HFFc6 (cell line): ENCODE data around the gene SPCS1. TPM values are rescaled to one million over a fixed set of nuclear protein-coding genes. Genes with fewer than 3 reads are reported as not detected.
"Not testable (repeated sequence)": the region's sequence is repeated elsewhere in the genome, so short reads cannot be mapped to it uniquely, and the experiment has no call there.

Experiments
- DNase-seq: peaks from one replicate; pipeline ENCODE4 v3.0.0-alpha.2; 2018
- H3K27ac Mint-ChIP-seq: 2 replicates; pipeline ENCODE4 v1.8.0; 2020; ENCODE audit warnings: mild to moderate bottlenecking, mixed read lengths
- H3K27me3 Mint-ChIP-seq: 2 replicates; pipeline ENCODE4 v1.8.0; 2021; ENCODE audit warnings: mild to moderate bottlenecking, moderate library complexity, mixed read lengths; ENCODE audit not compliant: insufficient read depth
- H3K36me3 Mint-ChIP-seq: 2 replicates; pipeline ENCODE4 v1.8.0; 2021; ENCODE audit warnings: low read depth, mixed read lengths
- H3K4me1 Mint-ChIP-seq: 2 replicates; pipeline ENCODE4 v1.8.0; 2020; ENCODE audit warnings: low read depth, mixed read lengths
- H3K4me3 Mint-ChIP-seq: 2 replicates; pipeline ENCODE4 v1.8.0; 2020; ENCODE audit warnings: mild to moderate bottlenecking, moderate library complexity, mixed read lengths
- H3K9me3 Mint-ChIP-seq: 2 replicates; pipeline ENCODE4 v1.8.0; 2020; ENCODE audit warnings: mild to moderate bottlenecking, mixed read lengths
- long read RNA-seq: library from polyadenylated mRNA; unstranded; transcript quantifications from one replicate; pipeline ENCODE4 v2.0.0, GENCODE V29; 2019
- total RNA-seq, 6 experiments: library from RNA; stranded (reverse); fragmentation: NEBNext Ultra II Directional; extraction: Animal tissue kit (Norgen Biotek cat#: 25700); gene quantifications; 2 replicates in 1 of 6; 3 replicates in 5 of 6; pipeline ENCODE4 v1.2.3, GENCODE V29; 2021
- TF ChIP-seq, protein P1 (sequence below): fragments of 200-600 bp; sonication (generic); IDR thresholded peaks from 2 replicates; pipeline ENCODE4 v1.5.0; 2021; ENCODE audit warnings: antibody characterized with exemption, mild to moderate bottlenecking

Gene SPCS1
- total RNA-seq = 100 to 1,000 TPM; 179 to 209 (median 193) TPM
- long read RNA-seq, full-length matches to known transcripts = 297 of 311 reads
- long read RNA-seq, partial matches to known transcripts = 1 of 311 reads
- long read RNA-seq, other reads (novel, unspliced or antisense) = 13 of 311 reads

DNA sequence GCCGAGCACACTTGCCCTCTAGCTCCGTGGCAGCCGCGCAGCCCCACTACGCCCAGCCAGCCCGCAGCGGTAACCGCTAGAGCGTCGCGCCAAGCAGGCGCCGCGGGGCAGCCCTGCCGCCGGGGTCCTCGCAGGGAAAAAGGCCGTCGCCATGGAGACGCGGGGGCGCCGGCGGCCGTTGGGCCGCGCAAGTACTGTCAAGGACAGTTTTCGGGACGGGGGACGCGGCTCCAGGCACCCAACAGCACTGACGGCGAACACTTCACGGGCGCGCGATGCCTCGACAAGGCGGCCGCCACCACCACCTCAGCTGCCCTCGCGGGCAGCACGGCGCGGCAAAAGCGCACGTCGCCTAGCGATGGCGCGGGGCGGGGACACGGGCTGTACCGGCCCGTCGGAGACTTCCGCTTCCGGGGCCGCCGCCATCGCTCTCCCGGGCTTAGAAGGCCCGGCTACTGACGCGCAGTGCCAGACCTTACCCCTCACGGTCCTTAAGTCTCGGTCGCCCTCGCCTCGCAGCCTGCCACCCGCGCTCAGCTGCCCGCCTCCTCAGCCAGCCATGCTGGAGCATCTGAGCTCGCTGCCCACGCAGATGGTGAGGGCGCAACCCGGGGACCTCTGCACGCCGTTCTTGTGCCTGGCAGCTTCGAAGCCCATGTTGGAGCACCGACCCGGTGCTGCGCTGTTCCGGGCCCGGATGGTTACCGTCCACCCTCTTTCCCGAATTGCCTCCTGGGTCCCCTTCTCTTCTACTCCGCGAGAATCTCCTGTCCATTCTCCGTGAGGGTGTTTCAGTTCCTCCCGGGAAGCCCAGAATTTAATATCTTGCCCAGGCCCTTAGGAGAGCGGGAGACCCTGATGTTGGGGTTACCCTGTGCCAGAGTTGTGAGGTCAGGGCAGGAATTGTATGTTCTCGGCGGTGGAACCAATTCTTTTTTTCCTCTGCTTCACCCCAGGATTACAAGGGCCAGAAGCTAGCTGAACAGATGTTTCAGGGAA is at the start of gene SPCS1, which contains the start of gene GLT8D1:
TSS of gene SPCS1 (plus strand) at position 419 of the 999 bp plus-strand sequence. CDS start at position 560, 141 bp downstream.
TSS of gene GLT8D1 (minus strand) at position 104 of the 999 bp plus-strand sequence. CDS start 5,331 bp downstream, outside the sequence.
- TF ChIP-seq, protein P1, sequence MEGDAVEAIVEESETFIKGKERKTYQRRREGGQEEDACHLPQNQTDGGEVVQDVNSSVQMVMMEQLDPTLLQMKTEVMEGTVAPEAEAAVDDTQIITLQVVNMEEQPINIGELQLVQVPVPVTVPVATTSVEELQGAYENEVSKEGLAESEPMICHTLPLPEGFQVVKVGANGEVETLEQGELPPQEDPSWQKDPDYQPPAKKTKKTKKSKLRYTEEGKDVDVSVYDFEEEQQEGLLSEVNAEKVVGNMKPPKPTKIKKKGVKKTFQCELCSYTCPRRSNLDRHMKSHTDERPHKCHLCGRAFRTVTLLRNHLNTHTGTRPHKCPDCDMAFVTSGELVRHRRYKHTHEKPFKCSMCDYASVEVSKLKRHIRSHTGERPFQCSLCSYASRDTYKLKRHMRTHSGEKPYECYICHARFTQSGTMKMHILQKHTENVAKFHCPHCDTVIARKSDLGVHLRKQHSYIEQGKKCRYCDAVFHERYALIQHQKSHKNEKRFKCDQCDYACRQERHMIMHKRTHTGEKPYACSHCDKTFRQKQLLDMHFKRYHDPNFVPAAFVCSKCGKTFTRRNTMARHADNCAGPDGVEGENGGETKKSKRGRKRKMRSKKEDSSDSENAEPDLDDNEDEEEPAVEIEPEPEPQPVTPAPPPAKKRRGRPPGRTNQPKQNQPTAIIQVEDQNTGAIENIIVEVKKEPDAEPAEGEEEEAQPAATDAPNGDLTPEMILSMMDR = 0 out of 2 replicates have a peak, but pooled peaks have one; percentile 3
- peak; percentile 62 for DNase-seq
- no peaks in the 10 kb centered on the region for H3K9me3 Mint-ChIP-seq
- H3K36me3 Mint-ChIP-seq = peaks cover 32% of the 10 kb centered on the region
- H3K27ac Mint-ChIP-seq = peak within 1 kb of the TSS; percentile 98
- peaks cover 26% of the 10 kb centered on the region for H3K4me1 Mint-ChIP-seq
- peak within 1 kb of the TSS; percentile 98 for H3K4me3 Mint-ChIP-seq
- peaks cover 5% of the 10 kb centered on the region; the same call in 1 of the 2 replicates for H3K27me3 Mint-ChIP-seq

DNA sequence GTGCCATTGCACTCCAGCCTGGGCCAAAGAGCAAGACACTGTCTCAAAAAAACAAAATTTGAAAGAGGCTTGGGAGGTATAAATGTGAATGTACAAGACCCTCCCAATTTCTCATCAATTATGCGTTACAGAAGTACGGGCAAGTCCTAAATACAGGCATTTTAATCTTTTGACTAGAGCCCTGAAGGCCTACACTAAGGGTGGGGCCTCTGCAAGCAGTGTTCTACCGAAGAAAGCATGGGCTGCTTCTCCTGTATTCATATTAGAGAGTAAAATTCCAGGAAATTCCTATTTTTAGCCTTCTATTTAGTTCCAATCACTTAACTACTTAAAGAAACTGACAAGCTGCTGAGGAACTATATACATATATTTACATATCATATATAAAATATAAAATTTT is 45.9 kb upstream of the SPCS1 start:
- H3K4me1 Mint-ChIP-seq = no peaks in the 10 kb centered on the region
- H3K27ac Mint-ChIP-seq = no peak overlapping the region
- DNase-seq = no peak
- no peak overlapping the region for H3K4me3 Mint-ChIP-seq
- TF ChIP-seq, protein P1 = no peak
- peaks cover 38% of the 10 kb centered on the region for H3K36me3 Mint-ChIP-seq
- no peaks in the 10 kb centered on the region for H3K9me3 Mint-ChIP-seq
- H3K27me3 Mint-ChIP-seq = no peaks in the 10 kb centered on the region; the same call in 1 of the 2 replicates

DNA sequence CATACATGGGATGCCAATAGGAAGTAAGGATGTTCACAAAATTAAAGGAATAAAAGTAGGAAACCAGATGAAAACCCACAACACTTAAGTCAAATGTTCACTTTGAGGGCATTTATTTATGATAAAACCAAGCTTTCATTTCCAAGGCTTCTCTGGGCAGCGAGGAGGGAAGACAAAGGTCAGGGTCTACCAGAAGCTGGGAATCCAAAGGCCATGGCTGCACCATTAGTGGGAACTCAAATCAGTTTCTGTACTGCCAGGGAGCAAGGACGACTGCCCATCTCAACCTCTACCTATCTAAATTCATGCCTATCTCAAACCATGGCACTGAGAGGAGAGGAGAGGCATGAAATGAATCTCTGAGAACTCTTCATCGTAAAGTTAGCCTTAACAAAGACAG is 42.8 kb upstream of the SPCS1 start:
- peaks cover 4% of the 10 kb centered on the region; the same call in 1 of the 2 replicates for H3K4me1 Mint-ChIP-seq
- H3K27me3 Mint-ChIP-seq = no peaks in the 10 kb centered on the region; the same call in none of the 2 replicates
- no peaks in the 10 kb centered on the region for H3K9me3 Mint-ChIP-seq
- TF ChIP-seq, protein P1 = no peak
- H3K27ac Mint-ChIP-seq = no peak overlapping the region
- no peak overlapping the region for H3K4me3 Mint-ChIP-seq
- H3K36me3 Mint-ChIP-seq = peaks cover 28% of the 10 kb centered on the region
- no peak for DNase-seq

DNA sequence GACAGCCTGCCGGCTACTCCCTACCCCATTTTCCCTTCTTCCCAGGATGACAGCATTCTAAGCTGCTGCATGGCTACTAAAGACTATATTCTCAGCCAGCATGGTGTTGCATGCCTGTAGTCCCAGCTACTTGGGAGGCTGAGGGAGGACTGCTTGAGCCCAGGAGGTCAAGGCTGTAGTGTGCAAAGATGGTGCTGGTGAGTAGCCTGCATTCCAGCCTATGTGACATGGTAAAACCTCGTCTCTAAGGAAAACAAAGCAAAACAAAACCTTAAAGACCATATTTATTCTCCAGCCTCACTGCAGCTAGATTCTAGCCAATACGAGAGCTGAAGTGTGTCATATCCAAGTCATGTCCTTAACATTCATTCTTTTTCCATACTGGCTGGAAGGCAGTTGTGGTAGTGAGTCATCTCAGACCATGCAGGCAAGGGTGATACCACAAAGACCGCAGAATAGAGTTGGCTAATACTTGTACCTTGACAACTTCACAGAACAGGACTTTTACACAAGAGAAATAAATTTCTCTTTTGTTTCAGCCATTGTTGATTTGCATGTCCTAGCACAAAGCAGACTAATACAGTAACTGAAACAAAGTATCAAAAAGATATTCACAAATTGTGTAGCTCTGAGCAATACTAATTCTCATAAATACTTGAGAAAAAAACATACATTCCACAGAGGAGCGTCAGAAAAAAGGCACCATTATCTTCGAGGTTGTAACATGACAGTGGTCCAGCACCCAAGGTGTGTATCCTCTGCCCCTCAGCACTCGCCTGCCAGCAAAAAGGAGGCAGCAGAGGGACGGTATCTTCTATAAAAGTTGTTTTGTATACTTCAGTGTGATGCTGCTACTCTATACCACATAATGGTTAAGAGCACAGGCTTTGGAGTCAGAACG is 35.0 kb upstream of the SPCS1 start:
- DNase-seq = peak; percentile 100
- H3K4me1 Mint-ChIP-seq = peaks cover 48% of the 10 kb centered on the region
- no peaks in the 10 kb centered on the region for H3K9me3 Mint-ChIP-seq
- peak overlapping the region; percentile 83 for H3K4me3 Mint-ChIP-seq
- peaks cover 41% of the 10 kb centered on the region for H3K36me3 Mint-ChIP-seq
- H3K27ac Mint-ChIP-seq = peak overlapping the region; percentile 99
- TF ChIP-seq, protein P1 = no peak
- no peaks in the 10 kb centered on the region; the same call in none of the 2 replicates for H3K27me3 Mint-ChIP-seq

DNA sequence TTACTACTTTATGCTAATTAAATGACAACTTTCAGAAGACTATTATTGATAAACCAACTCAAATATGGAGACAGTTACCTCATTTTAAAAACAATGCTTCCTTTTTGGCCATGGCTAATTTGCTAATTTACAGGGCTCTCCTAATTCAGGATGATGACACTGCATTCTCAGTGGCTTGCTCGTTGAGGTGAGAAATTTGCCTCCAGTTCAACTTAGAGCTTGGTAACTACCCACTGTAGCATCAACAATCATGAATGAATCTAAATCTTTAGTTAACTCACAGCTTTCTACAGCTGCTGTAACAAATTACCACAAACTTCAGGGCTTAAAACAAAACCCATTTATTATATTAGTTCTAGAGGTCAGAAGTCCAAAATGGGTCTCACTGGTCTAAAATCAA is 34.2 kb upstream of the SPCS1 start:
- Mint-ChIP-seq H3K4me1 (peaks cover 48% of the 10 kb centered on the region), H3K27ac (peak overlapping the region; percentile 99), H3K27me3 (no peaks in the 10 kb centered on the region; the same call in none of the 2 replicates), H3K36me3 (peaks cover 48% of the 10 kb centered on the region), H3K4me3 (peak overlapping the region; percentile 74), H3K9me3 (no peaks in the 10 kb centered on the region)
- DNase-seq = no peak
- TF ChIP-seq, protein P1 = no peak

DNA sequence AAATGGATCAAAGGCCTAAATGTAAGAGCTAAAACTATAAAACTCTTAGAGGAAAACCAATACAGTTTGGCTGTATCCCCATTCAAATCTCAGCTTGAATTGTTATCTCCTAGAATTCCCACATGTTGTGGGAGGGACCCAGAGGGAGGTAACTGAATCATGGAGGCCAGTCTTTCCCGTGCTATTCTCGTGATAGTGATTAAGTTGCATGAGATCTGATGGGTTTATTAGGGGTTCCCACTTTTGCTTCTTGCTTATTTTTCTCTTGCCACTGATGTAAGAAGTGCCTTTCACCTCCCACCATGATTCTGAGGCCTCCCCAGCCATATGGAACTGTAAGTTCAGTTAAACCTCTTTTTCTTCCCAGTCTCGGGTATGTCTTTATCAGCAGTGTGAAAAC is 29.7 kb upstream of the SPCS1 start:
- peak overlapping the region; percentile 0; the same call in 1 of the 2 replicates for H3K27ac Mint-ChIP-seq
- not testable (repeated sequence) for H3K9me3 Mint-ChIP-seq, DNase-seq, H3K27me3 Mint-ChIP-seq, H3K4me3 Mint-ChIP-seq
- peaks cover 52% of the 10 kb centered on the region for H3K36me3 Mint-ChIP-seq
- H3K4me1 Mint-ChIP-seq = peaks cover 37% of the 10 kb centered on the region
